ENCODE results near the gene OR1A1.
"Not testable (repeated sequence)": the region's sequence is repeated elsewhere in the genome, so short reads cannot be mapped to it uniquely, and the experiment has no call there.

Gene OR1A1

GRCh38 chr17:3221850-3222249 lies 14.4 kb downstream of the OR1A1 start:
- TF ChIP-seq CTCF (IDR thresholded peaks at IDR 0.05; ENCODE audit: extremely low read depth, missing control alignments), result no peak
- DNase-seq (ENCODE audit: low spot score), result no peak

GRCh38 chr17:3222505-3222904 lies 15.0 kb downstream of the OR1A1 start:
- no peak for DNase-seq (ENCODE audit: low spot score)
- TF ChIP-seq CTCF (IDR thresholded peaks at IDR 0.05; ENCODE audit: extremely low read depth, missing control alignments), result no peak

- DNase-seq (ENCODE audit: low spot score), result not testable (repeated sequence)
These were observed 17.4 kb downstream of the OR1A1 start for GRCh38 chr17:3224721-3225352.

- DNase-seq (ENCODE audit: low spot score), result not testable (repeated sequence)
These were observed 24.8 kb downstream of the OR1A1 start for GRCh38 chr17:3232300-3232699.

GRCh38 chr17:3238685-3239084 lies 31.2 kb downstream of the OR1A1 start:
- not testable (repeated sequence) for DNase-seq (ENCODE audit: low spot score)

GRCh38 chr17:3241044-3241443 lies 33.6 kb downstream of the OR1A1 start:
- DNase-seq (ENCODE audit: low spot score), result not testable (repeated sequence)

GRCh38 chr17:3244841-3245240 lies 37.4 kb downstream of the OR1A1 start:
- DNase-seq (ENCODE audit: low spot score), result not testable (repeated sequence)

- DNase-seq (ENCODE audit: low spot score), result not testable (repeated sequence)
These were observed 41.5 kb downstream of the OR1A1 start for GRCh38 chr17:3249013-3249412.

- no peak for TF ChIP-seq CTCF (IDR thresholded peaks at IDR 0.05; ENCODE audit: extremely low read depth, missing control alignments)
- DNase-seq (ENCODE audit: low spot score), result no peak
These were observed 49.1 kb downstream of the OR1A1 start for GRCh38 chr17:3256575-3256974.

- no peak for DNase-seq (ENCODE audit: low spot score)
These were observed 52.7 kb downstream of the OR1A1 start for GRCh38 chr17:3260163-3260562.

More at GRCh38 chr17:3260163-3260562, 52.7 kb downstream of the OR1A1 start:
- TF ChIP-seq CTCF (IDR thresholded peaks at IDR 0.05; ENCODE audit: extremely low read depth, missing control alignments), result no peak
